Neural crest cell (in vitro differentiated cells): Measurements from ENCODE around the gene ARHGAP22. TPM values are rescaled to one million over a fixed set of nuclear protein-coding genes. Genes with fewer than 3 reads are reported as not detected.

Experiments used
- DNase-seq: peaks from one replicate; pipeline ENCODE4 v3.0.0; 2021; ENCODE audit warnings: low read depth, mixed read lengths, low spot score
- H3K27ac Mint-ChIP-seq: one replicate; pipeline ENCODE4 v1.8.0; 2021; ENCODE audit warnings: mild to moderate bottlenecking, mixed read lengths; ENCODE audit not compliant: unreplicated experiment
- H3K27me3 Mint-ChIP-seq: 2 replicates; pipeline ENCODE4 v1.8.0; 2021; ENCODE audit warnings: low read depth, mild to moderate bottlenecking, mixed read lengths
- H3K36me3 Mint-ChIP-seq: 2 replicates; pipeline ENCODE4 v1.8.0; 2021; ENCODE audit warnings: low read depth, mild to moderate bottlenecking, mixed read lengths
- H3K4me1 Mint-ChIP-seq: 2 replicates; pipeline ENCODE4 v1.8.0; 2021; ENCODE audit warnings: mixed read lengths
- H3K4me3 Mint-ChIP-seq: one replicate; pipeline ENCODE4 v1.8.0; 2021; ENCODE audit warnings: mild to moderate bottlenecking, mixed read lengths
- H3K9me3 Mint-ChIP-seq: 2 replicates; pipeline ENCODE4 v1.8.0; 2021; ENCODE audit warnings: mixed read lengths
- total RNA-seq: library from RNA; stranded (reverse); gene quantifications from 2 replicates; pipeline ENCODE4 v1.2.1, GENCODE V29; 2021
- TF ChIP-seq, protein P1 (sequence below): fragments of 200-600 bp; sonication (generic); conservative IDR thresholded peaks from 2 replicates; pipeline ENCODE4 v1.5.0; 2021; ENCODE audit warnings: antibody characterized with exemption, mild to moderate bottlenecking

ARHGAP22 gene
- total RNA-seq, 1 donor from 2014 or later = 5.2 TPM

GRCh38 chr10:48525113-48525512, 79.8 kb downstream of the ARHGAP22 start:
- H3K27me3 Mint-ChIP-seq = peaks cover 19% of the 10 kb centered on the region
- DNase-seq = no peak
- peak overlapping the region; percentile 74 for H3K4me3 Mint-ChIP-seq

GRCh38 chr10:48523820-48524758, 80.8 kb downstream of the ARHGAP22 start:
- peak; percentile 50 for DNase-seq
- Mint-ChIP-seq H3K36me3 (peaks cover 4% of the 10 kb centered on the region), H3K9me3 (peaks cover 7% of the 10 kb centered on the region), H3K4me3 (peak overlapping the region; percentile 74), H3K4me1 (peaks cover 36% of the 10 kb centered on the region), H3K27ac (no peak overlapping the region), H3K27me3 (peaks cover 19% of the 10 kb centered on the region)
- TF ChIP-seq, protein P1, sequence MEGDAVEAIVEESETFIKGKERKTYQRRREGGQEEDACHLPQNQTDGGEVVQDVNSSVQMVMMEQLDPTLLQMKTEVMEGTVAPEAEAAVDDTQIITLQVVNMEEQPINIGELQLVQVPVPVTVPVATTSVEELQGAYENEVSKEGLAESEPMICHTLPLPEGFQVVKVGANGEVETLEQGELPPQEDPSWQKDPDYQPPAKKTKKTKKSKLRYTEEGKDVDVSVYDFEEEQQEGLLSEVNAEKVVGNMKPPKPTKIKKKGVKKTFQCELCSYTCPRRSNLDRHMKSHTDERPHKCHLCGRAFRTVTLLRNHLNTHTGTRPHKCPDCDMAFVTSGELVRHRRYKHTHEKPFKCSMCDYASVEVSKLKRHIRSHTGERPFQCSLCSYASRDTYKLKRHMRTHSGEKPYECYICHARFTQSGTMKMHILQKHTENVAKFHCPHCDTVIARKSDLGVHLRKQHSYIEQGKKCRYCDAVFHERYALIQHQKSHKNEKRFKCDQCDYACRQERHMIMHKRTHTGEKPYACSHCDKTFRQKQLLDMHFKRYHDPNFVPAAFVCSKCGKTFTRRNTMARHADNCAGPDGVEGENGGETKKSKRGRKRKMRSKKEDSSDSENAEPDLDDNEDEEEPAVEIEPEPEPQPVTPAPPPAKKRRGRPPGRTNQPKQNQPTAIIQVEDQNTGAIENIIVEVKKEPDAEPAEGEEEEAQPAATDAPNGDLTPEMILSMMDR = peak; percentile 73

More at GRCh38 chr10:48525113-48525512, 79.8 kb downstream of the ARHGAP22 start:
- Mint-ChIP-seq H3K4me1 (peaks cover 32% of the 10 kb centered on the region), H3K9me3 (peaks cover 7% of the 10 kb centered on the region), H3K36me3 (peaks cover 4% of the 10 kb centered on the region), H3K27ac (no peak overlapping the region)
- TF ChIP-seq, protein P1 = no peak

DNA sequence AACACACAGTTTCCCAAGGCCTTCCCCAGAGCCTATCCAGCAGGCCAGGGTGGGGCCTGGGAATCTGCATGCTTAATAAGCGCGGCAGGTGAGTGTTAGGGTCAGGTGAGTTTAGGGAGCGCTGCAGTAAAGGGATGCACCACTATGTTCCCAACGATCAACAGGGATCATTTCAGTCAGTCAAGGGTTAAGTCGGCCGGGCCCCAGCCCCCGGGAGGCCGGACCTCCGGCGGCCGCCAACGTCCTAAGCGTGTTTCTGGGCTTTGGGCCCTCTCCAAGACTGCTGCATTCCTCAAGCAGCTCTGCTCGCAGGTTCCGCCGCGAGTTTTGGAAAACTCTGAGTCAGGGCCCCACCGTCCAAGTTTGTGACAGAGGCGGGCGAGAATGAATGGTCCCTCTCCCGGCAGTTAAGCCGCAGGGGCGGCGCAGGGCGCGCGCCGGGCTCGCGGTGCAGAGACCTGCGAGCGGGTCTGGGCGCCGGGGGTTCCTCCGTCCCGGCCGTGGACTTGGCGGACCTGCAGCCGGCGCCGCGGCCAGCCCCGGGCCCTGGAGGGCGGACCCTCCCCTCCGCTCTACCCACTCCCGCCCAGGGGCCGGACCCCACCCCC, 81.6 kb downstream of the ARHGAP22 start:
- peaks cover 43% of the 10 kb centered on the region for H3K4me1 Mint-ChIP-seq
- TF ChIP-seq, protein P1 = no peak
- peaks cover 4% of the 10 kb centered on the region for H3K36me3 Mint-ChIP-seq
- H3K27ac Mint-ChIP-seq = no peak overlapping the region
- DNase-seq = peak; percentile 33
- peaks cover 7% of the 10 kb centered on the region for H3K9me3 Mint-ChIP-seq
- peaks cover 19% of the 10 kb centered on the region for H3K27me3 Mint-ChIP-seq
- peak overlapping the region; percentile 85 for H3K4me3 Mint-ChIP-seq

GRCh38 chr10:48522011-48522765, 82.7 kb downstream of the ARHGAP22 start:
- H3K9me3 Mint-ChIP-seq = peaks cover 5% of the 10 kb centered on the region
- peaks cover 17% of the 10 kb centered on the region for H3K27me3 Mint-ChIP-seq
- TF ChIP-seq, protein P1 = no peak
- H3K4me3 Mint-ChIP-seq = peak overlapping the region; percentile 85
- peaks cover 2% of the 10 kb centered on the region for H3K36me3 Mint-ChIP-seq
- peaks cover 43% of the 10 kb centered on the region for H3K4me1 Mint-ChIP-seq
- DNase-seq = no peak
- H3K27ac Mint-ChIP-seq = no peak overlapping the region

GRCh38 chr10:48520594-48520993, 84.3 kb downstream of the ARHGAP22 start:
- H3K4me3 Mint-ChIP-seq = peak overlapping the region; percentile 18
- TF ChIP-seq, protein P1 = no peak
- H3K36me3 Mint-ChIP-seq = no peaks in the 10 kb centered on the region

More at GRCh38 chr10:48520594-48520993, 84.3 kb downstream of the ARHGAP22 start:
- peaks cover 31% of the 10 kb centered on the region for H3K4me1 Mint-ChIP-seq
- no peaks in the 10 kb centered on the region for H3K9me3 Mint-ChIP-seq
- H3K27ac Mint-ChIP-seq = peak overlapping the region; percentile 81
- no peak for DNase-seq
- peaks cover 16% of the 10 kb centered on the region for H3K27me3 Mint-ChIP-seq
